ENCODE measurements around the gene JADE1. TPM values are rescaled to one million over a fixed set of nuclear protein-coding genes. Genes with fewer than 3 reads are reported as not detected.

JADE1 gene
- total RNA-seq, 2 experiments from 2014 or later, result 57.1 to 58.4 TPM

GRCh38 chr4:128782076-128782715 lies 27.3 kb upstream of the JADE1 start:
- no peaks in the 10 kb centered on the region for H3K36me3 Mint-ChIP-seq (ENCODE audit: low read depth)
- H3K9me3 Mint-ChIP-seq, result no peaks in the 10 kb centered on the region
- Histone ChIP-seq H3K9me3 (ENCODE audit: control insufficient read depth in 1 of 2, insufficient read depth in 1 of 2, low read length in 2 of 2) (no peaks in the 10 kb centered on the region), H3K27me3 (ENCODE audit: control insufficient read depth in 1 of 2, insufficient read depth in 2 of 2, low read length in 2 of 2) (no peaks in the 10 kb centered on the region), H3K27ac (ENCODE audit: low read depth in 1 of 2, low read length in 2 of 2) (no peak overlapping the region), H3K4me1 (ENCODE audit: insufficient read depth, low read length) (no peaks in the 10 kb centered on the region), H3K36me3 (ENCODE audit: insufficient read depth, low read length) (no peaks in the 10 kb centered on the region), H3K4me3 (ENCODE audit: low read length) (no peak overlapping the region)
- peak; percentile 73 for TF ChIP-seq CTCF (IDR thresholded peaks at IDR 0.05)
- H3K27ac Mint-ChIP-seq, result no peak overlapping the region
- ATAC-seq (ENCODE audit: poor library complexity), result peak; percentile 77
- CTCF ChIA-PET, result interaction anchor here (1.2 to 2.5 kb wide), 2 partner anchors 27 to 80 kb away, joined by 4 to 13 read pairs; partner anchors contain the start of gene JADE1
- peak; percentile 38 to 80 (median 60) for DNase-seq
- intact Hi-C loops (cut with DNase I, micrococcal nuclease), result loop anchor here (1.0 to 5.0 kb wide), 2 partner anchors 81 to 860 kb away; no protein-coding TSS in a partner anchor
- POLR2A ChIA-PET, result no interaction called here
- no peaks in the 10 kb centered on the region for H3K4me1 Mint-ChIP-seq (ENCODE audit: low read depth)
- H3K4me3 Mint-ChIP-seq, result no peak overlapping the region
- H3K27me3 Mint-ChIP-seq, result no peaks in the 10 kb centered on the region

GRCh38 chr4:128782875-128783614 lies 26.5 kb upstream of the JADE1 start:
- H3K36me3 ChIP-seq (ENCODE audit: insufficient read depth, low read length), result no peaks in the 10 kb centered on the region
- no peaks in the 10 kb centered on the region for H3K9me3 ChIP-seq (ENCODE audit: control insufficient read depth in 1 of 2, insufficient read depth in 1 of 2, low read length in 2 of 2)
- DNase-seq (no peak), ATAC-seq (ENCODE audit: poor library complexity) (no peak)
- Mint-ChIP-seq H3K4me1 (ENCODE audit: low read depth) (no peaks in the 10 kb centered on the region), H3K27ac (no peak overlapping the region), H3K4me3 (no peak overlapping the region), H3K27me3 (no peaks in the 10 kb centered on the region), H3K9me3 (no peaks in the 10 kb centered on the region), H3K36me3 (ENCODE audit: low read depth) (no peaks in the 10 kb centered on the region)
- H3K4me3 ChIP-seq (ENCODE audit: low read length), result no peak overlapping the region
- CTCF ChIA-PET, result interaction anchor here (1.2 to 2.5 kb wide), 3 partner anchors 26 to 80 kb away, joined by 3 to 13 read pairs (median 4); partner anchors contain the start of gene JADE1
- intact Hi-C loops (cut with DNase I, micrococcal nuclease), result loop anchor here (1.0 to 5.0 kb wide), 2 partner anchors 80 to 859 kb away; no protein-coding TSS in a partner anchor
- H3K4me1 ChIP-seq (ENCODE audit: insufficient read depth, low read length), result no peaks in the 10 kb centered on the region
- TF ChIP-seq CTCF (IDR thresholded peaks at IDR 0.05), result no peak
- H3K27me3 ChIP-seq (ENCODE audit: control insufficient read depth in 1 of 2, insufficient read depth in 2 of 2, low read length in 2 of 2), result no peaks in the 10 kb centered on the region
- POLR2A ChIA-PET, result no interaction called here
- H3K27ac ChIP-seq (ENCODE audit: low read depth in 1 of 2, low read length in 2 of 2), result no peak overlapping the region

- H3K36me3 ChIP-seq (ENCODE audit: insufficient read depth, low read length), result no peaks in the 10 kb centered on the region
- intact Hi-C loops (cut with DNase I, micrococcal nuclease), result no loop called here
- no peaks in the 10 kb centered on the region for H3K27me3 ChIP-seq (ENCODE audit: control insufficient read depth in 1 of 2, insufficient read depth in 2 of 2, low read length in 2 of 2)
- CTCF ChIA-PET, result no interaction called here
- Mint-ChIP-seq H3K9me3 (no peaks in the 10 kb centered on the region), H3K4me3 (no peak overlapping the region), H3K36me3 (ENCODE audit: low read depth) (no peaks in the 10 kb centered on the region), H3K27me3 (no peaks in the 10 kb centered on the region), H3K4me1 (ENCODE audit: low read depth) (no peaks in the 10 kb centered on the region), H3K27ac (no peak overlapping the region)
- no peaks in the 10 kb centered on the region for H3K9me3 ChIP-seq (ENCODE audit: control insufficient read depth in 1 of 2, insufficient read depth in 1 of 2, low read length in 2 of 2)
- H3K4me1 ChIP-seq (ENCODE audit: insufficient read depth, low read length), result no peaks in the 10 kb centered on the region
- no peak for TF ChIP-seq CTCF (IDR thresholded peaks at IDR 0.05)
- POLR2A ChIA-PET, result no interaction called here
- ATAC-seq (ENCODE audit: poor library complexity) (no peak), DNase-seq (no peak)
- no peak overlapping the region for H3K27ac ChIP-seq (ENCODE audit: low read depth in 1 of 2, low read length in 2 of 2)
- H3K4me3 ChIP-seq (ENCODE audit: low read length), result no peak overlapping the region
These were observed 21.8 kb upstream of the JADE1 start for GRCh38 chr4:128787509-128788311.
